Keratinocyte (primary cell): ENCODE data around the gene SLC38A3. TPM values are rescaled to one million over a fixed set of nuclear protein-coding genes. Genes with fewer than 3 reads are reported as not detected.

ENCODE experiments used
- DNase-seq: peaks from one replicate; pipeline ENCODE4 v3.0.0-alpha.2; 2011; ENCODE audit warnings: low read depth, missing footprints, low spot score
- FAIRE-seq: peaks from 2 replicates; lab custom pipeline; 2011; peaks lifted over from hg19 to GRCh38; lab: Jason Lieb, UNC
- H2AFZ ChIP-seq: 2 replicates; pipeline ENCODE4 v1.6.0; 2012; ENCODE audit warnings: low read length, control low read depth, inconsistent platforms; ENCODE audit not compliant: control insufficient read depth
- H3K27ac ChIP-seq: 2 replicates; pipeline ENCODE4 v1.5.1; 2011; ENCODE audit warnings: low read length; ENCODE audit not compliant: control insufficient read depth, insufficient read depth
- H3K27me3 ChIP-seq: 3 replicates; pipeline ENCODE4 v1.6.0; 2011; ENCODE audit warnings: low read length; ENCODE audit not compliant: control insufficient read depth, insufficient read depth; ENCODE audit errors: extremely low read depth
- H3K36me3 ChIP-seq, 2 experiments: 2 replicates in 1 of 2; 3 replicates in 1 of 2; pipeline ENCODE4 v1.5.1; 2011; ENCODE audit warnings: low read length in 2 of 2, mild to moderate bottlenecking in 1 of 2; ENCODE audit not compliant: control insufficient read depth in 2 of 2, insufficient read depth in 2 of 2; ENCODE audit errors: extremely low read depth in 1 of 2
- H3K4me1 ChIP-seq: 3 replicates; pipeline ENCODE4 v1.5.1; 2011; ENCODE audit warnings: low read length; ENCODE audit not compliant: control insufficient read depth, insufficient read depth; ENCODE audit errors: extremely low read depth
- H3K4me2 ChIP-seq: 3 replicates; pipeline ENCODE4 v1.6.0; 2011; ENCODE audit warnings: low read depth, low read length; ENCODE audit not compliant: control insufficient read depth, insufficient read depth; ENCODE audit errors: extremely low read depth
- H3K4me3 ChIP-seq, 3 experiments: fragments of 200-600 bp in 1 of 3; sonication (generic) in 1 of 3; 2 replicates in 2 of 3; 3 replicates in 1 of 3; pipeline ENCODE4 v1.5.1; 2011 to 2016; ENCODE audit warnings: low read length in 3 of 3, mild to moderate bottlenecking in 3 of 3, control low read depth in 2 of 3, inconsistent platforms in 1 of 3, low read depth in 1 of 3, mixed read lengths in 1 of 3, mixed run types in 1 of 3, moderate library complexity in 1 of 3; ENCODE audit not compliant: control insufficient read depth in 2 of 3, insufficient read depth in 2 of 3; ENCODE audit errors: extremely low read depth in 1 of 3
- H3K79me2 ChIP-seq: 2 replicates; pipeline ENCODE4 v1.6.0; 2012; ENCODE audit warnings: low read length; ENCODE audit not compliant: control insufficient read depth, insufficient read depth
- H3K9ac ChIP-seq: 3 replicates; pipeline ENCODE4 v1.6.0; 2011; ENCODE audit warnings: low read length; ENCODE audit not compliant: control insufficient read depth, insufficient read depth; ENCODE audit errors: extremely low read depth
- H3K9me1 ChIP-seq: 3 replicates; pipeline ENCODE4 v1.6.0; 2011; ENCODE audit warnings: low read length; ENCODE audit not compliant: control insufficient read depth, insufficient read depth; ENCODE audit errors: extremely low read depth
- H3K9me3 ChIP-seq: 2 replicates; pipeline ENCODE4 v1.5.1; 2012; ENCODE audit warnings: low read depth, low read length; ENCODE audit not compliant: control insufficient read depth
- H4K20me1 ChIP-seq: 3 replicates; pipeline ENCODE4 v1.6.0; 2011; ENCODE audit warnings: low read length; ENCODE audit not compliant: control insufficient read depth, insufficient read depth; ENCODE audit errors: extremely low read depth
- CTCF ChIP-seq, 3 experiments: IDR thresholded peaks in 1 of 3; conservative IDR thresholded peaks in 1 of 3; optimal IDR thresholded peaks in 1 of 3; 2 replicates in 2 of 3; 3 replicates in 1 of 3; pipeline versions ENCODE3 to v1.5.1; 2011; ENCODE audit warnings: low read length in 3 of 3, mild to moderate bottlenecking in 3 of 3, moderate library complexity in 2 of 3, control low read depth in 1 of 3, inconsistent platforms in 1 of 3; ENCODE audit not compliant: insufficient read depth in 2 of 3; ENCODE audit errors: extremely low read depth in 1 of 3
- EZH2 ChIP-seq: IDR thresholded peaks from one replicate; pipeline ENCODE4 v1.6.1; 2012; ENCODE audit warnings: inconsistent platforms, mild to moderate bottlenecking, low read length, moderate library complexity
- dilution Hi-C: fragments of 300-500 bp; cut with MboI; formaldehyde crosslinking; loops from one replicate; pipeline ENCODE4 v1.7.0; 2020; ENCODE audit warnings: low sequenced_read_pairs; ENCODE audit not compliant: extremely low pct_ligation_motif_present
- polyA plus RNA-seq, 5 experiments: library from polyadenylated mRNA; depleted of rRNA in 3 of 5; stranded (reverse) in 3 of 5; stranded (forward) in 1 of 5; unstranded in 1 of 5; fragments of >200 nt; gene quantifications; 1 replicate in 1 of 5; 2 replicates in 3 of 5; 3 replicates in 1 of 5; pipeline versions ENCODE4 v1.2.1 to v1.2.3, GENCODE V29; 2011 to 2012; ENCODE audit warnings: missing spikeins in 2 of 5, low read depth in 1 of 5, low replicate concordance in 1 of 5

The SLC38A3 gene
- polyA plus RNA-seq, 1 donor (not counting 4 experiments of a cell fraction or from before 2014, with no cell fraction given), result not detected

GRCh38 chr3:50155891-50156290 lies 49.2 kb upstream of the SLC38A3 start:
- Histone ChIP-seq H3K4me3 (peak overlapping the region; percentile 85 to 91 (median 88)), H3K79me2 (peaks cover 56% of the 10 kb centered on the region), H3K27me3 (no peaks in the 10 kb centered on the region), H3K9ac (peak overlapping the region; percentile 86), H3K9me3 (no peaks in the 10 kb centered on the region), H4K20me1 (no peaks in the 10 kb centered on the region), H3K4me1 (peaks cover 59% of the 10 kb centered on the region), H3K9me1 (peaks cover 6% of the 10 kb centered on the region), H3K4me2 (peak overlapping the region; percentile 99), H3K27ac (peak overlapping the region; percentile 77), H2AFZ (no peak overlapping the region), H3K36me3 (peaks cover 13 to 20% of the 10 kb centered on the region in 2 experiments)
- TF ChIP-seq EZH2, result no peak
- TF ChIP-seq CTCF (optimal IDR thresholded peaks at IDR 0.05 in 1 of 3, IDR thresholded peaks at IDR 0.05 in 1 of 3, conservative IDR thresholded peaks at IDR 0.05 in 1 of 3; ENCODE audit: extremely low read depth in 1 of 3, insufficient read depth in 2 of 3, low read length in 3 of 3), result no peak
- no peak for DNase-seq
- dilution Hi-C loops, result no loop called here
- FAIRE-seq, result peak; percentile 5

- Histone ChIP-seq H3K79me2 (peaks cover 65% of the 10 kb centered on the region), H3K9ac (peak overlapping the region; percentile 86), H3K27me3 (no peaks in the 10 kb centered on the region), H3K4me1 (peaks cover 59% of the 10 kb centered on the region), H2AFZ (no peak overlapping the region), H3K4me3 (peak overlapping the region; percentile 85 to 91 (median 88)), H4K20me1 (no peaks in the 10 kb centered on the region), H3K9me3 (no peaks in the 10 kb centered on the region), H3K27ac (peak overlapping the region; percentile 77), H3K36me3 (peaks cover 13 to 29% of the 10 kb centered on the region in 2 experiments), H3K4me2 (peak overlapping the region; percentile 99), H3K9me1 (peaks cover 8% of the 10 kb centered on the region)
- FAIRE-seq, result peak; percentile 88
- TF ChIP-seq EZH2, result no peak
- no peak for TF ChIP-seq CTCF (optimal IDR thresholded peaks at IDR 0.05 in 1 of 3, IDR thresholded peaks at IDR 0.05 in 1 of 3, conservative IDR thresholded peaks at IDR 0.05 in 1 of 3; ENCODE audit: extremely low read depth in 1 of 3, insufficient read depth in 2 of 3, low read length in 3 of 3)
- no peak for DNase-seq
- dilution Hi-C loops, result no loop called here
These were observed 48.2 kb upstream of the SLC38A3 start for GRCh38 chr3:50156549-50157493.
